Regular cardiac myocyte (primary cell): ENCODE measurements around the gene EFNB1. TPM values are rescaled to one million over a fixed set of nuclear protein-coding genes. Genes with fewer than 3 reads are reported as not detected.

Source experiments
- total RNA-seq: library from RNA; depleted of rRNA; stranded (reverse); fragments of >200 nt; gene quantifications from 2 replicates; pipeline ENCODE4 v1.2.3, GENCODE V29; 2014

The EFNB1 gene
- total RNA-seq = 27.6 and 40.8 TPM in 2 replicates

DNA sequence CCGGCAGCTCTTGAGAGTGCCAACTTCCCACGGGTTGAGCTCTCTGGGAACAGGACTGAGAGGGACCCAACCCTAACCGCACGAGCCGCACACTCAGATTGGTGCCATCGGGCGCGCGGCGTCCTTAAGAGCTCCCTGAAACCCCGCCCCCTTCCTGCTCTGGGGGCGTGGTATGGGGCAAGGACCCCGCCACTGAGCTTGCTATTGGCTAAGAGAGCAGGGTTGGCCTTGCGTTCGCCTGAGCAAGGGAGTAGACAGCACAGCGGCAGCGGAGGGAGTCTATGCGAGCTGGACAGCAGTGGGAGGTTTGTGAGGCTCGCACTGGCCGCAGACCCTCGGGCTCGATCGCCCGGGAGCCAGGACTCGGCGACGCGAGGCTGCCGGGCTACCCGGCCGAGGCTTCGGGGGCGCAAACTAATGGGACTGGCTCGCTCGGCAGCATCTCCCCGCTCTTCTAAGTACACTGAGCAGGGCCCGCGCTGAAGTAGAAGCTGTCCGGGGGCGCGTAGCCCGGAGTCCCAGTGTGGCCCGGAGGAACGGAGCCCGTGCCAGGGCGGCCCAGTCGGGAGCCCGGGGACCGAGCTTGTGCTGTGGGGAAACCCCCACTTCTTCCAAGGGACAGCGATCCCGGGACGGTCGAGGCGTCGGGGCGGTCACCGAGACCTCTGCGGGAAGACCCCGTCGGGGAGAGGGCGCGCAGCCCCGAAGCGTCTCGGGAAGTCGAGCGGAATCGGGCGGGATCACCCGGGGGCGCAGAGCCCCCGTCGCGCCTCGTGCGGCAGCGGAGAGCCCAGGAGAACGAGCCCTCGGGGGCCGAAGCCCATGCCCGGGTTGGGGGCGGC is at the start of gene EFNB1:
Gene EFNB1 (plus strand): TSS at position 282 of the 842 bp plus-strand sequence. CDS start 756 bp downstream, outside the sequence.

Other genes starting within 250 kb of the EFNB1 start
- 1.7 and 4.6 TPM in 2 replicates for gene STARD8, start 181.4 kb upstream of the EFNB1 start, total RNA-seq